Ascending aorta (tissue), 2 donors: ENCODE results near the gene LARGE1. TPM values are rescaled to one million over a fixed set of nuclear protein-coding genes. Genes with fewer than 3 reads are reported as not detected.

Experiments
- DNase-seq, 2 donors: peaks; one replicate each; pipeline ENCODE4 v3.0.0-alpha.2; 2019; ENCODE audit warnings: low spot score in 2 of 2
- H3K27ac ChIP-seq, 2 donors: fragments of 200-600 bp; sonication (generic); one replicate each; pipeline ENCODE4 v1.5.1; 2016 to 2017; ENCODE audit warnings: mild to moderate bottlenecking in 1 of 2
- H3K27me3 ChIP-seq: fragments of 200-600 bp; sonication (generic); one replicate; pipeline ENCODE4 v1.5.1; 2017
- H3K36me3 ChIP-seq, 2 donors: fragments of 200-600 bp; sonication (generic); one replicate each; pipeline ENCODE4 v1.5.1; 2016
- H3K4me1 ChIP-seq, 2 donors: fragments of 200-600 bp; sonication (generic); one replicate each; pipeline ENCODE4 v1.5.1; 2016 to 2017; ENCODE audit warnings: mild to moderate bottlenecking in 1 of 2
- H3K4me3 ChIP-seq, 2 donors: fragments of 200-600 bp; sonication (generic); one replicate each; pipeline ENCODE4 v1.5.1; 2016 to 2017; ENCODE audit warnings: mild to moderate bottlenecking in 1 of 2
- H3K9me3 ChIP-seq, 2 donors: fragments of 200-600 bp; sonication (generic); one replicate each; pipeline ENCODE4 v1.5.1; 2016
- intact Hi-C: fragments of 100-400 bp; cut with DNase I; formaldehyde crosslinking; loops from one replicate; pipeline ENCODE4 v1.15.1; 2023
- total RNA-seq: library from RNA; depleted of rRNA; stranded (reverse); fragments of >200 nt; gene quantifications from one replicate; pipeline ENCODE4 v1.1.0, GENCODE V29; 2016
- TF ChIP-seq, protein P1 (sequence below), 3 experiments: fragments of 200-600 bp in 2 of 3; fragments of 450-650 bp in 1 of 3; sonication (generic) in 2 of 3; IDR thresholded peaks; one replicate each; pipeline ENCODE4 v1.5.1; 2016 to 2019; ENCODE audit warnings: antibody characterized with exemption in 3 of 3, mild to moderate bottlenecking in 1 of 3, moderate library complexity in 1 of 3

The LARGE1 gene
- total RNA-seq, 1 donor from 2014 or later = 40.6 TPM

DNA sequence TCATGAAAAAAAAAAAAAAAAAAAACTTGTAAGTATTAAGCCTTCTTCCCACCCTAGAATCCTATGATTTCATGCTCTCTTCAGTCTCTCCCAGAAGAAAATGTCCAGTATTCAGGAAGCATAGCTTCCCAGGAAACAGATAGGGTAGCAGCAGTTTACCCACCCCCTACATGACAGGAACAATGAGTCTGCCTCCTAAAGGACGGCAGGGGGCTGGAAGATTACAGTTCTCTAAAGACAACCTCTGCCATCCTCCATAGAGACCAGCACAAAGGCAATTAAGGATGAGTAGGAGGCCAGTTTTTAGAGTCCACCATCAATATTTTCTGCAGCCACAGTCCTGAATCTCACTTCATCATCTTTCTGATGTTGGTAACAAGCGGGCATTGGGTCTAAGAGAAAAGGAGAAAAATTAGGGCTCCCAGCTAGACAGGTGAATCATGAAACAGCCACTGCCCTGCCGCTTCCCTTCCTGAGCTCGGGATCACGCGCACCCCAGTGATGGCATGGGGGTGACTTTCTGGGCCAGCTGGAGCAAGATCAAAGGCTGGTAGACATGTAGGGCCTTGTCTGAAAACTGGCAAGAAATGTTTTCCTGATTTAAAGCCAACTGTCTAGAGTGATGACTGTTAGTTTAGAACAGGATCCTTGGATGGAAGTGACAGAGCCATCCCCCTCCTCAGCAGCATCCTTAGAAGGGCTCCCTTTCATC is 322.8 kb downstream of the LARGE1 start:
- Histone ChIP-seq H3K9me3 (no peaks in the 10 kb centered on the region), H3K27me3 (no peaks in the 10 kb centered on the region), H3K4me3 (no peak overlapping the region), H3K27ac (no peak overlapping the region), H3K4me1 (no peaks in the 10 kb centered on the region), H3K36me3 (peaks cover 0 to 3% of the 10 kb centered on the region in 2 donors)
- intact Hi-C loops = loop anchor here (10.0 kb wide), 1 partner anchor 517 kb away; no protein-coding TSS in a partner anchor
- TF ChIP-seq, protein P1, sequence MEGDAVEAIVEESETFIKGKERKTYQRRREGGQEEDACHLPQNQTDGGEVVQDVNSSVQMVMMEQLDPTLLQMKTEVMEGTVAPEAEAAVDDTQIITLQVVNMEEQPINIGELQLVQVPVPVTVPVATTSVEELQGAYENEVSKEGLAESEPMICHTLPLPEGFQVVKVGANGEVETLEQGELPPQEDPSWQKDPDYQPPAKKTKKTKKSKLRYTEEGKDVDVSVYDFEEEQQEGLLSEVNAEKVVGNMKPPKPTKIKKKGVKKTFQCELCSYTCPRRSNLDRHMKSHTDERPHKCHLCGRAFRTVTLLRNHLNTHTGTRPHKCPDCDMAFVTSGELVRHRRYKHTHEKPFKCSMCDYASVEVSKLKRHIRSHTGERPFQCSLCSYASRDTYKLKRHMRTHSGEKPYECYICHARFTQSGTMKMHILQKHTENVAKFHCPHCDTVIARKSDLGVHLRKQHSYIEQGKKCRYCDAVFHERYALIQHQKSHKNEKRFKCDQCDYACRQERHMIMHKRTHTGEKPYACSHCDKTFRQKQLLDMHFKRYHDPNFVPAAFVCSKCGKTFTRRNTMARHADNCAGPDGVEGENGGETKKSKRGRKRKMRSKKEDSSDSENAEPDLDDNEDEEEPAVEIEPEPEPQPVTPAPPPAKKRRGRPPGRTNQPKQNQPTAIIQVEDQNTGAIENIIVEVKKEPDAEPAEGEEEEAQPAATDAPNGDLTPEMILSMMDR (IDR thresholded peaks at IDR 0.05) = no peak
- no peak for DNase-seq

DNA sequence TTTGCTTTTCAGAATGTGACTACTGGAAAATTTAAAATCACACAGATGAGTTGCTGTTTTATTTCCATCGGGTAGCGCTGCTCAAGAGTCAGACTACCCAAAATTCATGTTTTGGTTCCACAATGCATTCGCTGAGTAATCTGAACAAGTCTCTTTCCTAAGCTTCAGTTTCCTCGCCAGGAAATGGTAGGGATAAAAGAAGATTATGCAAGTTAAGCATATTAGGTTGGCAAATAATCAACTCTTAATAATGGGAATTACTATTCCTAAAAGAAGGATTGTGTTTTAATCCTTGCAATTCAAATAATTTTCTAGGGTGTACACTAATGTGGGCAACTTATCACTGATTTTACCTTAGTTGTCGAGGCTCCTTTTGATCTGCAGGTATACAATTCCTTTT is 326.5 kb downstream of the LARGE1 start:
- no peak overlapping the region for H3K4me3 ChIP-seq
- H3K9me3 ChIP-seq = no peaks in the 10 kb centered on the region
- no peak overlapping the region for H3K27ac ChIP-seq
- intact Hi-C loops = loop anchor here (10.0 kb wide), 1 partner anchor 521 kb away; no protein-coding TSS in a partner anchor
- TF ChIP-seq, protein P1 (IDR thresholded peaks at IDR 0.05) = no peak
- H3K27me3 ChIP-seq = no peaks in the 10 kb centered on the region
- no peaks in the 10 kb centered on the region for H3K4me1 ChIP-seq
- no peaks in the 10 kb centered on the region for H3K36me3 ChIP-seq
- DNase-seq = no peak

DNA sequence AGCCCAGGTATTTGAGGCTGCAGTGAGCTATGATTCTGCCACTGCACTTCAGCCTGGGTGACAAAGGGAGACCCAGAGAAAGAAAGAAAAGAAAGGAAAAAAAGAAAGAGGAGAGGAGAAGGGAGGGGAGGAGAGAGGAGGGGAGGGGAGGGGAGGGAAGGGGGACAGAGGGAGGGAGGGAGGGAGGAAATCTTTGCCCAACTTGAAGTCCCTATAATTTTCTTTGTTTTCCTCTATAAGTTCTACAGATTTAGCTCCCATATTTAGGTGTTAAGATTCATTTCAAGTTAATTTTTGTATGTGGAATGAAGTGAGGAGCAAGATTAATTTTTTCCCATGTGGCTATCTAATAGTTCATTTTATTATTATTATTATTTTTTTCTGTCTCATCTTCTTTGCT is 328.3 kb downstream of the LARGE1 start:
- no peak for DNase-seq
- Histone ChIP-seq H3K9me3 (no peaks in the 10 kb centered on the region), H3K36me3 (no peaks in the 10 kb centered on the region), H3K27me3 (no peaks in the 10 kb centered on the region), H3K4me3 (no peak overlapping the region), H3K4me1 (no peaks in the 10 kb centered on the region), H3K27ac (no peak overlapping the region)
- intact Hi-C loops = loop anchor here (10.0 kb wide), 1 partner anchor 523 kb away; no protein-coding TSS in a partner anchor
- TF ChIP-seq, protein P1 (IDR thresholded peaks at IDR 0.05) = no peak

DNA sequence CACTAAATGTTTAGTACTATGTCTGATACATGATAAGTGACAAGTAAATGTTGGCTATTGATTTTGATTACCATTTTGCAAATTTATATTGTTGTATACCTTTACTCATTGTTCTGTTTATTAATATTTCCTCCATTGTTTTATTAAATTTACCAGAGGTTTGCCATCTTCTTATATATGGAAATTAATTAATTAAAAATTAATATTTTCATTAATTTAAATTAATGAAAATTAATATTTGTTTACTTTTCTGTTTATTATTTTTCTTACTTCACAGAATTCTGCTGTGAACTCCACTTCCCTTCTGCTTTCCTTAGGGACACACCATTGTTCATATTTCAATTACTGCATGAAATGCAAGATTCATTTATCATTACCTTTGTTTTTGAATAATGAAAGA is 331.0 kb downstream of the LARGE1 start:
- H3K36me3 ChIP-seq = no peaks in the 10 kb centered on the region
- no peaks in the 10 kb centered on the region for H3K27me3 ChIP-seq
- H3K4me3 ChIP-seq = no peak overlapping the region
- no peak for DNase-seq
- TF ChIP-seq, protein P1 (IDR thresholded peaks at IDR 0.05) = no peak
- no peak overlapping the region for H3K27ac ChIP-seq
- no peaks in the 10 kb centered on the region for H3K9me3 ChIP-seq
- intact Hi-C loops = no loop called here
- H3K4me1 ChIP-seq = no peaks in the 10 kb centered on the region

DNA sequence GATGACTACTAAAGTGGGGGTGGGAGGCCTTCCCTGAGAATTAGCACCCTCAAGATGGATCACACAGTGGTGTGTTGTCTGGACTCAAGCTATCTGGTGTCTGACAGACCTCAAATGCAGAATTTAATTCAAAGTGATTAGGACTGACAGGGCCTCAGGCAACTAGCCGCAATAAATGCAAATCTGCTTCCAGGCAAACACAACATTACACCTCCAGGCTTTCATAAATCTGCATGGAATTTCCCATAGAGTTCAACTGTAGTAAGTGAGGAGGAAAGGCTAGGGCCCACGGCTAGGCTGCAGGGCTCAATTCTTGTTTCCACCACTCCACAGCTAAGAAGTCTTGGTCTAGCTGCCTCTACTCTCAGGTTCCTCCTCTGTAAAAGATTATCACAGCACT is 331.4 kb downstream of the LARGE1 start:
- no peak for DNase-seq
- H3K36me3 ChIP-seq = no peaks in the 10 kb centered on the region
- no peaks in the 10 kb centered on the region for H3K9me3 ChIP-seq
- TF ChIP-seq, protein P1 (IDR thresholded peaks at IDR 0.05) = no peak
- H3K4me3 ChIP-seq = no peak overlapping the region
- H3K4me1 ChIP-seq = no peaks in the 10 kb centered on the region
- no peak overlapping the region for H3K27ac ChIP-seq
- intact Hi-C loops = no loop called here
- no peaks in the 10 kb centered on the region for H3K27me3 ChIP-seq
